Activated T-helper 1 cell treated with anti-CD3 and anti-CD28 coated beads, Interleukin-2, amount 50 U/mL, for 16 hours (primary cell): ENCODE measurements around the gene DLL4.
A peak's percentile ranks its signal among the peaks of the same experiment; 100 is the strongest.

Experiments used
- DNase-seq, 2 donors: peaks; one replicate each; pipeline ENCODE4 v3.0.0-alpha.2; 2020; ENCODE audit warnings: low read depth in 1 of 2, low spot score in 1 of 2

The DLL4 gene

GRCh38 chr15:40906091-40906990 lies 22.8 kb upstream of the DLL4 start:
- peak; percentile 53 to 63 for DNase-seq

- DNase-seq, result peak; percentile 30 to 35
Measured at GRCh38 chr15:40906991-40907802, 21.9 kb upstream of the DLL4 start.

GRCh38 chr15:40908095-40908494 lies 21.0 kb upstream of the DLL4 start:
- DNase-seq, result no peak

- no peak for DNase-seq
Measured at GRCh38 chr15:40909662-40910630, 19.2 kb upstream of the DLL4 start.

GRCh38 chr15:40911141-40911540 lies 18.0 kb upstream of the DLL4 start:
- no peak for DNase-seq

GRCh38 chr15:40911693-40912092 lies 17.4 kb upstream of the DLL4 start:
- DNase-seq, result no peak

- DNase-seq, result no peak
Measured at GRCh38 chr15:40912478-40912877, 16.7 kb upstream of the DLL4 start.

- no peak for DNase-seq
Measured at GRCh38 chr15:40914013-40914412, 15.1 kb upstream of the DLL4 start.

GRCh38 chr15:40914486-40914885 lies 14.7 kb upstream of the DLL4 start:
- DNase-seq, result no peak

- DNase-seq, result no peak
Measured at GRCh38 chr15:40915116-40915661, 14.0 kb upstream of the DLL4 start.

GRCh38 chr15:40915679-40916078 lies 13.5 kb upstream of the DLL4 start:
- no peak for DNase-seq

- no peak for DNase-seq
Measured at GRCh38 chr15:40917585-40917984, 11.6 kb upstream of the DLL4 start.

GRCh38 chr15:40918146-40918798 lies 10.9 kb upstream of the DLL4 start:
- DNase-seq, result no peak

- no peak for DNase-seq
Measured at GRCh38 chr15:40918799-40919392, 10.2 kb upstream of the DLL4 start.

- no peak for DNase-seq
Measured at GRCh38 chr15:40921949-40922607, 7.1 kb upstream of the DLL4 start.

- DNase-seq, result no peak
Measured at GRCh38 chr15:40922608-40923005, 6.5 kb upstream of the DLL4 start.

GRCh38 chr15:40923551-40923950 lies 5.6 kb upstream of the DLL4 start:
- DNase-seq, result no peak

GRCh38 chr15:40925495-40925862 lies 3.7 kb upstream of the DLL4 start:
- no peak for DNase-seq
